Activated T-cell treated with anti-CD3 and anti-CD28 coated beads for 24 hours (primary cell): Measurements from ENCODE around the gene ZNF362.

Source experiments
- DNase-seq: peaks from one replicate; pipeline ENCODE4 v3.0.0-alpha.2; 2020; ENCODE audit warnings: low read depth

The ZNF362 gene

DNA sequence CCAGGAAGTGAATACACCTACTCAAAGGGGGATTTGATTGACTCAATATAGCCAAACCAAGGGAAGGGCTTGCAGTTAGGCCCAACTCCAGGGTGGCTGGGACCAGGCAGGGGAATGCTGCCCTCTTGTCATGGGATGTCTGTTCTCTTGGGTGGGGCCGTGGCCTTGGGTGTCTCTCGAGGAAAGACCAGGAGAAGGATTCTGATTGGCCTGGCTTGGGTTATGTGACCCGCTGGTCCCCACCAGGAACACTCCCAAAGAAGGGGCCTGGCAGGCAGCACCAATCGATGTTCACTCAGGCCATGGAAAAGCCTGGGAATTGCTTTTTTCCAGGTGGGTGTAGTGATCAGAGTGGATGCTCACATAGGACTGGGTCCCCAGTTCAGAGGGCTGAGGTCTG, 10.1 kb upstream of the ZNF362 start:
- DNase-seq = no peak

DNA sequence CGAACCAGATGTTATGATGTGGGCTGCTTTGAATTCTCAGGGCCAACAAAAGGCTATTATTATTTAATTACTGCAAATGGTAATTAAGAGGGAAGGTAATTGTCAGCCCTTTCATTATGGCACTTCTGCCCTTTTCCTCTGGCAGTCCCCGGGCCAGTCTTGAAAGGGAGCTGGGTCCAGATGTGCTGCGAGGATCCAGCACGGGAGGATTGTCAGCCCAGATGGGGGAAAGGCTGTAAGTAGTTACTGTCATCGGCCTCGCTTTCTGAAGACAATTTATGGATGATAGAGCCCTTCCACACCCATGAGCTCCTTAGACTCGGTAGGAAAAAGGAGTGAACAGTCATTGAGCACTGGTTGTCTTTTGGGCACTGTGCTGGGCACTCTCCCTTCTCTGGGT, 8.7 kb upstream of the ZNF362 start:
- DNase-seq = no peak

DNA sequence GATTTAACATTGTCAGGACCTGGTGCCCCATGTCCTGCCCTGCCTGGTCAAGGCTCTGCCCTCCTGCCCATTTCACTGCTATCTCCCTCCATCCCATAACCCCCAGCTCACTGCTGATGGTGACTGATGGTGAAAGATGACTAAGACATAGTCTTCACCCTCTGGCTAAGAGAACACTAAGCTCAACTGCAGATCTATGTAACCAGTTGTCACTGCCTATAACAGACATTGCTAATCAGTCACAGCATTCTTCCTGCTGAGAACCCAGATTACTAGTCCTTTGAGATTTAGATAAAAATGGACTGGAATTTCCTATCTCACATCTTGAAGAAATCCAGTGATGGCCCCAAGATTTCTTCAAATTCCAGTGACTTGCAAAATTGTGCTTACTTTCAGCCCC, 8.0 kb upstream of the ZNF362 start:
- DNase-seq = no peak

DNA sequence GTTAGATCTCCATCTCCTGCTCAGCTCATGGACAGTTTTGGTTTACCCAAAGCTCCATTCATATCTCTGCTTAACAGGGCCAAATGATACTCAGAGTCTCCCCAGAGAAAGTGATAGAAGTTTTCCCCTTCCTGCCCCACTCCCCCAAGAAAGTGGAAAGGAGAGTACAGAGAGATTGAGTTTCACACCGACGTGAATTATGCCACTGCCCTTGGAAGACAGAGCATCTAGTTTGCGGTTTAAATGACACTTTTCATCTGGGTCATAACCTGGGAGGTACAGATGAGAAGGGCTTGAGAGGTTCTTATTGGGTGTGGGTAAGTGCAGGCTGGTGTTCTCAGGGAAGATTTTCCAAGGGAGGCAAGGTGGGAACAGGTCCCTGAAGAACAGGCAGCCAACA, 6.9 kb upstream of the ZNF362 start:
- DNase-seq = no peak

DNA sequence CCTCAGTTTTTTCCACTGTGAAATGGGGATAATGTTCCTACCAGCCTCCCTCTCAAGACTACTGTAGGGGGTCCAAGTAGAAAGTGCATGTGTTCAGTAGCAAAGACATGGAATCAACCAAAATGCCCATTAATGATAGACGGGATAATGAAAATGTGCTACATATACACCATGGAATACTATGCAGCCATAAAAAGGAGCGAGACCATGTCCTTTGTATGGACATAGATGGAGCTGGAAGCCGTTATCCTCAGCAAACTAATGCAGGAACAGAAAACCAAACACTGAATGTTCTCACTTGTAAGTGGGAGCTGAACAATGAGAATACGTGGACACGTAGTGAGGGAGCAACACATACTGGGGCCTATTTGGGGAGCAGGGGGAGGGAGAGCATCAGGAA, 6.1 kb upstream of the ZNF362 start:
- no peak for DNase-seq

DNA sequence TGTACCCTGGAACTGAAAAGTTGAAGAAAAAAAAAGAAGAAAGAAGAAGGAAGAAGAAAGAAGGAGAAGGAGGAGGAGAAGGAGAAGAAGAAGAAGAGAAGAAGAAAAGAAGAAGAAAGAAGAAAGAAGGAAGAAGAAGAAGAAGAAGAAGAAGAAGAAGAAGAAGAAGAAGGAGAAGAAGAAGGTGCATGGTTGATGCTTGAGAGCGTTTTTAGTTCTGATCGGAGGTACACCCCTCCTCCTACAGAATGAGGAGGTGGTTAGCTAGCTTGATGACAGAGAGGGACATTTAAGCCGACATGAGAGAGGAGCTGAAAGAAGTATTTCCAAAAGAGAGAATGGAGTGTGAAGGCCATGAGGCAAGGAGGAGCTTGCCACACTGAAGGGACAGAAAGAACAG, 5.6 kb upstream of the ZNF362 start:
- no peak for DNase-seq

DNA sequence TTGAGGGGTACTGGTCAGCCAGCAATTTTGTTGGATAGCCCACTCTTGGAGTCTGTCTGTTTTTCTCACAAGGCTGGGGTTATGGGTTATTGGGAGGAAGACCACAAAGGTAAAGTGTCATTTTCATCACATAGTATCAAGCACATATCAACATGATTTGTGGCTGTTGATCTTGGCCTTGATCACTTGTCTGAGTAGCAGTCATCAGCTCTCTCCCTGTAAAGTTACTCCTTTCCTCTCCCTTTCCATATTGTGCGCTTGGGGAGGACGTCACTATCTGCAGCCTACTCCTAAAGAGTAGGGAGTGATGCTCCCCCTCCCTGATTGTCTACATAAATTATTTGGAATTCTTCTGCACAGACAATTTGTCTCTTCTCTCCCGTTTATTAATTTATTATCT, 1.8 kb upstream of the ZNF362 start:
- no peak for DNase-seq

DNA sequence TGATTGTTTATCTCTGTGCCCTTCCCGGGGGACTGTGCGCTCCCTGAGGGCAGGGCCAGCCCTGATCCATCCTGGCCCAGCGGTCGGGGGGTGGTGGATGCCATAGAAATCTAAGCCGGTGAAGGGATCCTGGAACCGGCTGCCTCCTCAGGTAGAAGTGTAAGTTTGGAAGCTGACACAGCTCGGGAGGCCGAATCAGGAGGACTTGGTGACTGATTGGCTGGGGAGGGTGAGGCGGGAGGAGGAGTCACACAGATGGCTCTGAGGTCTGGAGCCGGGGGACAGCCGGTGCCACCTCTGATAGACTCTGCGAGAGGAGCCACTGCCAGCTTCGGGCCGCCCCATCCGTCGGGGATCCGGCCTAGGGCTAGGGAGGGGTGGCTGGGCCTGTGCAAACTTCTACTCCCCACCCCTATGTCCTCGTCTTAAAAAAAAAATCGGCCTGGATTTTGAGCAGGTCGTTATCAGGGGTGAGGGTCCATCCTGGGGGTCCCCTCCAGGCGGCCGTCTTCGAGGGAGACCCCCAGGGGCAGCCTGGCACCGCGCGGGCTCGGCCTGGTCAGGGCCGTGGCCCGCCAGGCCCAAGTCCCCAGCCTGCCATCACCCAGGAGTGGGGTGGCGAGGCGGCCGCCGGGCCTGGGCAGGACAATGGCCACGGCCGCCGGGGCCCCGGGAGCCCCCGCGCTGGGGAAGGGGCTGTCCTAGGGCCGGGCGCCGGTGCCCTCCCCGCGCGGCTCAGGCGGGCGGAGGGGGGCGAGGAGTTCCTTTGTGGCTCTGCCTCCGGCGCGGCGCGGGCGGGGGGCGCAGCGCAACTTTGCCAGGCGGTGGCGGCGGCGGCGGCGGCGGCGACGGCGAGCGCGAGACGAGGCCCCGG, 708 bp upstream of the ZNF362 start:
- DNase-seq = peak; percentile 27

DNA sequence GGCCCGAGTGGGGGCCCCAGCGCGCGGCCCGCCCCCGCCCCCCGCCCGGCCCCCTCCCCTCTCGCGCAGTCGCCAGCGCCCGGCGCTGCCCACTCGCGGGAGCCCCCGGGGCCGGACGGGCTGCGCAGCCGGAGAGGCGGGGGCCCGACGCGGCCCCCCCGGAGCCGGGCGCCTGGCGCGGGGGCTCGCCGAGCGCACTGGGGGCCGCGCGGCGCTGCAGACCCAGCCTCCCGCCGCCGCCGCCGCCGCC, 146 bp upstream of the ZNF362 start:
- no peak for DNase-seq

DNA sequence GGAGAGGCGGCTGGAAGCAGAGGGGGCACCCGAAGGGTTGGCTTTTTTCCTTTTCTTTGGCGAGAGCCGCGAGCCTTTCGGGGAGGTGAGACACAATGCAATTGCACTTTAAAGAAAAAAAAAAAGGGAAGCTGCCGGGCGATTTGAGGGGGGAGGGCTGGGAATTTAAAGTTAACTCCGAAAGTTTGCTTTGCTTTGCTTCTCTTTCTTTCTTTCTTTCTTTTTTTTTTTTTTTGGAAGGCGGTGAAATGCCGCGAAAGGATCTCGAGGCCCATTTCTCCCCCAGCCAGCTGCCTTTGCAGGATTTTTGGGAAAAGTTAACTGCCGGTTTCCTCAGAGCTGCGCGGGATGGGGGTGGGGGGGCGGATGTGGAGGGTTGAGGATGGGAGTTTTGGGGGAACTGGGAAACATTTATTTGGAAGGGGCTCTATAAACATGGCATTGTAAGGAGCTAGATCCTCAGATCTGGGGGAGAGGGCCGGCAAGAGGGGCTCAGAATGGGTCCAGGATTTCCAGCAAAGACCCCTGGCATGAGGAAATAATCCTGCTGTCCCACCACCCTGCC, 997 bp downstream of the ZNF362 start:
- DNase-seq = no peak

DNA sequence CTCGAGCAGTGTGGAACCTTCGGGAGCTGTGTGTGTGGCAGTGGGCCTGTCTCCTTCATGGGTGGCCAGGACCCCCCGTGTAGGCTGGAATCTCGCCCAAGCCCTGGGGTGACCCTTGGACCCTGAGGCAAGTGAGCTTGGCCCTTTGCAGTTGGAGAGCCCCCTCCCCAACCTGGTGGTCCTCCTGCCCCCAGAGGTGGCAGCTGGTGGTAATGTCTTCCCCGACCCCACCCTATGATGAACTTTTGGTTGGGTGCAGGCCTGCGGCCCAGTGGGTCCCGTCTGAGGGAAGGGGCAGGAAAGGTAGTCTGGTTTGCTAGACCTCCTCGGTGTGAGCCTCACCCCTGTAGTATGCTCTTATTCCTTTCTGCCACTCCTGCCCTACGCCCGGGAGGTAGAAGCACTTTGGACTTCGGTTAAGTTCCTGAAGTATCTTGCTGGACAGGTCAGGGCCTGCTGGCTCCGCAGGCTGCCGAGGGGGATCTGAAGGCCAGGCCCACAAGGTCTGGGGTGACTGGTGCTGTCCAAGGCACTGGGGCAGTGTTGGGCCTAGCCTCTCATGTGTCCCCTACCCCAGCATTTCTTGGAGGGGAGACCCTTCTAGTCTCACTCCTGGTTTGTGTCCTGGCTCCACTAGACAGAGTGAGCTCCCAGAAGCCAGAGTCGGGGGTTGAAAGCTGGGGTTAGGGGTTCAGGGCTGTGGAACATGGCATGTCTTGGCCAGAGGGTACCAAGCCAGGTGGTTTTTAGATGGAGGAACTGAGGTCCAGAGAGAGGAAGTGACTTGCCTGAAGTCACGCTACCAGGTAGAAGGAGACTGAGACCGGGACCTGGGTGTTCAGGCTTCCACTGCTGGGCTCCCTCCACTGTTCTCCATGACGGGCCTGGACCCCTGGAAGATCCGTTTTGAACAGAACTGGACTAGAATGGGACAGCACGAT, 1.8 kb downstream of the ZNF362 start:
- DNase-seq = no peak

DNA sequence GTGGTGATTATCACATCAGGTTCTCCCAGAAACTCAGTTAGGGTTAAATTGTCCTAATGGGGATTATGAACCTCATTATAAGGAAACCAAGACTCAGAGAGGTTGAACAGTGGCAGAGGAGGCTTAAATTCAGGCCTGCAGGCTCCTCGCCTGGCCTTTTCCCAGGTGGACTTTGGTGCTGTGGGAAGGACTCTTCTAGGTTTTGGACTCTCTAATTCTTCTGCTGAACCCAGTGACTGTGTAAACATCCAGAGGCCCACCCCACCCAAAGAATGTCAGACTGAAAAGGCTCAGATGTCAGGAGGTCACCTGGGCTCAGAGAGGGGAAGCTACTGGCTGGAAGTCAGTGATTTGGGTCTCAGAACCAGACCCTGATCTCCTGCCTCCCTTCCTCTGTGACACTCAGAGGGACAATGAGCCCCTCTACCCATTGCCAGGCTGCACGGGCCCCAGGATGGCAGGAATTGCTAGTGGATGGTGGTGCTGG, 2.5 kb downstream of the ZNF362 start:
- DNase-seq = no peak

DNA sequence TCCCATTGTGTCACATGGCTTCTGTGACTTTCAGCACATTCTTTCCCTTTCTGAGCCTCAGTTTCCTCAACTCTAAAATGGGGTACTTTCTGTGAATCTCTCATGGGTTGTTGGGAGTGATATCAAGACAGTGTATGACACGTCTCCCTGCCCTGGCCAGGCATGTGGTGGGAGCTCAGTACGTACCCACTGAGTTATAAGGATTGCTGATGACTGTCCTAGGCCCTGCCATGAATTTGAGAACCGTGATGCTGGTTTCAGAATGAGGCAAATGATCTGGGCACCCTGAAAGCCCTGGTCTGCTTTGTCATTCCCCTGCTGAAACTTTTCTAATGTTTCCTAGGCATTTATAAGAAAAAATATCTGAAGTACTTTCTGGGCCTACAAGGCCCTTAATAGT, 3.6 kb downstream of the ZNF362 start:
- no peak for DNase-seq

DNA sequence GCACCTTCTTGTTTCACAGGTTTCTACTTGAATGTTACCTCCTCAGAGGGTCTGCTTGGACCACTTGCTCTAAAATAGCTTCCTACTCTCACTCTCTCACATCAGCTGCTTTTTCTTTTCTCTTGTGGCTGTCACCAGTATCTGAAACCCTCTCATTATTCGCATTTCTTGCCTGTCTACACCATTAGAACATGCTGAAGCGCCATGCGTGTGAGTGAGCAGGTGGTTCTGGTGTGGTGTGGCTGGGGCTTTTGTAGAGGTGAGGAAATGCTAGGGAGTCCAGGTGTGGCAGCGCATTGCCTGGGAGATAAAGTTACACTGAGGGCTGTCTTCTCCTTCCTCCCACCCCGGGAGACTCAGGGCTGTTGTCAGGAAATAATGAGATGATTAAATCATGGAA, 4.1 kb downstream of the ZNF362 start:
- DNase-seq = no peak

DNA sequence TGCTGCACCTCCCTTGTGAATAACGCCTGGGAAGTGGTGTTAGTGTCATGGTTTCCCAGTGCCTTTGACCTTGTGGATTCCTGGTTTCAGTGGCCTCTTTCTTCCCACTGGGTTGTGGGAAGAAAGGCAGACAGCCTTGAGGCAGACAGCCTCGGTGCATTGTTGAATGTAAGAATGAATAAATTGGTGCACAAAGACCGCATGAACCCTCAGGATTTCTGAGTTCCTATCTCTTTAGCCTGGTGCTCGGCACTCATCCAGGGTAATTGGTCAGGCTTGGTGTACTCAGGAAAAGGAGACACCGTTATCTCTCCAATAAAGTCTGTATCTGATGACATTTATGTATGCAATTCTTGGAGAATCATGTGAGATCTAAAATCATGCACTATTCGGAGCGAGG, 5.1 kb downstream of the ZNF362 start:
- no peak for DNase-seq

DNA sequence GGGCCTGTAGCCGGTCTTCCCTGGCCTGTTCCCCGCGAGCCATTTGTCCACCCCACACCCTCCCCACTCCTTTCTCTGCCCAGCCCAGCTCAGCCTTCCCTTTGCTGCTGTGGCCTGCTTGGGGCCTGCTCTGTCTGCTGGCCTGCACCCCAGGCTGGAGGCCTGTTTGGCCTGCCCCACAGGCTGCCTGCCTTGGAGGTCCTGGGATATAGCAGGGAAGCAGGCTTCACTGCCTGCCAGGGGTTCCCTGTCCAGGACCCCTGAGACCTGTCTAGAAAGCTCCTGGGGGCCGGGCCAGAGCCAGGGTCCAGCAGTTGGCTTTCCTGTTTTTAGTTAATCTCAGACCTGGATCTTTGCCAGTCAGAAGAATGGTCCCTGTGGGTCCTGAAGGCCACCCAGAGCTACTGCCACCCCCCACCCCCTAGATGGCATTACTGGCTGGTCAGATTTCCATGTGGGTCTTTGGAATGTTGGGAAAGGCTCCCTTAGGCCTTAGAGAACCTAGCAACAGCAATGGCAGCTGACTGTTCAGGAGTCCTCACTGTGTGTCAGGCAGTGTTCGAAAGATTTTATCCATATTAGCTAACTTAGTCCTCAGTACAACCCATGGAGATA, 7.7 kb downstream of the ZNF362 start:
- DNase-seq = no peak

DNA sequence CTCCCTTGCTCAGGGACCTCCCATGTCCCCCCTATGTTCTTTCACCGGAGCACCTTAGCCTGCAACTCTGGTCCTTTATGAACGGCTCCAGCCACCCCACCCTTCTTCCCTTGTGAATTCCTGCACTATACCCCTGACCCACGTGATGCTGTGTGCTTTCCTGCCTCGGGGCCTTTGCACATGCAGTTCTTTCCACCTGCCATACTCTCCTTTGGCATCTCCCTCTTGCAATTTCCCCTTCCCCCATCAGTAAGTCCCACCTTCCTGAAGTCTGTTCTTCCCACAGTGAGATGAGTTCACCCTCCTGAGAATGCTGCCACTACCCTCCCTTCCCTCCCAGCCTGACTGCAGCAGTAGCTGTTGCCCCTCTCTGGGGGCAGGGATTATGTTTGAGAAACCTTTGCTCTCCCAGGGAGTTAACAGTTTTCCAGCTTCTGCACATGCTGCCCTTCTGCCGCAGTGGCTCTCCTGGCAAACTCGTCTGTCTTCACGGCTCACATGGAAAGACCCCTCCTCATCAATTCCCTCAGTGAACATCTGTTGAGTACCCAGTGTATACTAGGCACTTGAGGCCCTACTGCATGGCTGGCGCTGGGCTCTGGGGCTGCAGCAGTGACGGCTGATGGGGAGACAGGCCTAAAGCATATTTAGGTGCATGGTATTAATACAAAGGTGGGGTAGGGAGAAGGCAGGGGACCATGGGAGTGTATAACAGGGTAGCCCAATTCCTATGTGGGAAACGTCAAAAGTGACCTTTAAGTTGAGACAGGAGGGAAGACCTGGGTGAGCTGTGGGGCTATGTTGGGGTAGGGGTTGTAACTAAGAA, 9.7 kb downstream of the ZNF362 start:
- DNase-seq = no peak

DNA sequence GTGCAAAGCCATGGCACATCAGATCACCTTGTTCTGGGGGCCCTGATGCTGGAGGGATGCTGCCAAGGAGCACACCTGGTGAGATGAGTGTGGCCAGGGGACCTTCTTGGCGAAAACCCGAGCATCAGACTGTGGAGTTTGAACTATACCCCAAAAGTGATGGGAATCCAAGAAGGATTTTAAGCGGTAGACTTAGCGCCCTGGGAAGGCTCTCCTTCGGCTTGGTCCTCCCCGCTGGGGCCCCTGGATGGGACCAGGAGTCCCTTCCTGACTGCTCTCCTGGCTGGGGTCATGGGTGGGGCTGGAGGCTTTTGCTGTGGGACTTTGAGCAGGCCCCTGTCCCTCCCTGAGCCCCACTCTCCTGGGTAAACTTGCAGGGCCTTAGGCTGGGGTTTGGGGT, 10.5 kb downstream of the ZNF362 start:
- no peak for DNase-seq

DNA sequence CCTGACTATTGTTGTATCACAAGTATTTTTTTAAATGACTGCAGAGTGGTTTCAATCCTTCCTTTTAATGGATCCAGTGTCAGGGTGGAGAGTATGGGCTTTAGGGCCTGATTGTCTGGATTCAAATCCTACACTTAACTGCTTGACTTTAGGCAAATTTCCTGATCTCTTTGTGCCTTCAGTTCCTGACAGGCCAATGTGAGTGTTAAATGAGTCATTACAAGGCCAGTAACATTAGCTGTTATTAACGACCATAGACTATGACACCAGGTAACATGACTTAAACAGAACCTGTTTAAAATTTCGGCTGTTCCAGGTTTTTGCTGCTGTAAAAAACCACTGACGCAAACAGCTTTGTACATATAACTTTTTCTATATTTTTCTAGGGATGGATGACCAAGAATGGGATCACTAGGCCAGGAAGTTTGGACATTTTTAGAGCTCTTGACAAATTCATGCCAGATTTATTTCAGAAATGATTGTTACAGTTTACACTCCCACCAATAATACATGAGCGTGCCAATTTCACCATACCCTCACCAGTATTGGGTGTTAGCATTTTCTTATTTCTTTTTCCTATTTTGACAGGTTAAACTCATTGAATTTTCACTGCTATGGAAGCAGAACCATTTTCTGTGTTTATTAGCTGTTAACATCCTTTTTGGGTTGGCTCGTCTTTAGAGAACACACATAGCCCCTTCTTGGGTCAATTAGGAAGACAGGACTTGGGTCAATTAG, 11.3 kb downstream of the ZNF362 start:
- no peak for DNase-seq

DNA sequence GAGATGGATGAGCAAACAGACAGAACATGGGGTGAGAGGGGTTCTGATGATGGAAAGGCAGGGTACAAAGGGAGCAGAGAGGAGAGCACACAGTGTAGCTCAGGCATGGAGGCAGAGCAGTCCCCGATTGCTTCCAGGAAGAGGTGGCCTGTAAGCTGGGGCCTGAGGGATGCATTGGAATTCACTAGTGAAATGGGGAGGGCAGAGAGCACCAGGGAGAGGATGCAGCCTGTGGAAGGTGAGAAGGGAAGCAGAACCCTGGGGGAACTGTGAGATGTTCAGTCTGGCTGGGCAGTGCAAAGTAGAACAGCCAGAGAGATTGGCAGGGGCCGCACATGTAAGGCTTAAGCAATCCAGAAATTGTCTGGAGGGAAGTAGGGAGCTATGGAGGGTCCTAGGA, 12.2 kb downstream of the ZNF362 start:
- no peak for DNase-seq
